NCI-H748 (cell line): ENCODE measurements around the gene RPRD1A.
"Not testable (repeated sequence)": the region's sequence is repeated elsewhere in the genome, so short reads cannot be mapped to it uniquely, and the experiment has no call there.

Source experiments
- DNase-seq: peaks from one replicate; lab custom pipeline; 2025; ENCODE audit not compliant: unreplicated experiment; lab: John Stamatoyannopoulos, UW

RPRD1A gene

DNA sequence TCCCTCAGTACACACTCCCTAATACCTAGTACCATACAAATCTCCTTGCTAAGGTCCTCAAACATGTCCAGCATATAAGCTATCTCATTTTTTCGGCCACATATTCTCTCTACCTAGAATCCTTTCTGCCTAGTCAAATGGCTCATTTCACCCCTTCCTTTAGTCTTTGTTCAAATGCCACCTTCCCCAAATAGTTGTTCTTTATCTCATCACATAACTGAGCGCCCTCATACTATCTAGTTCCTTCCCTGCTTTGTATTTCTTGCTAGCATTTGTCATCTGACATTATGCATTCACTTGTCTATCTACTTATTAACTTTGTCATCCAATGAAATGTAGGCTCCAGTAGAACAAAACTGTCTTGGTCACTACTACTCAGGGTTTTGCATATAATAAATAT lies 35.5 kb downstream of the RPRD1A start:
- no peak for DNase-seq

DNA sequence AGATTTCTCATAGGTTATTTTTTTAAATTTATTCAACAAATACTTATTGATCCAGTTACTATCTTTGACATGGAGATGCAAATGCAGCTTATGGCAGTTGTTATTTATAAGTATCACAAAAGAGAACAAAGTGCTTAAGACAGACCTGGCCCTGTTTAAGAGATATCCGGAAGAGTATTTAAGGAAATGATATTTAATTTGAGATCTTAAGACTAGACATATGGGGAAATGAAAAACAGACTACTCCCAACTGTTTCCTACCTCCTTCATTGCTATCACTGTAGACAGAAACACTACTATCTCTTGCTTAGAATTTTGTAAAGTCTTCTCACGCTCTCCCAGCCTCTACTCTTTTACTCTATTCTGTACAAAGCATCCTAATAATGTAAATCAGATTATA lies 36.0 kb downstream of the RPRD1A start:
- no peak for DNase-seq

DNA sequence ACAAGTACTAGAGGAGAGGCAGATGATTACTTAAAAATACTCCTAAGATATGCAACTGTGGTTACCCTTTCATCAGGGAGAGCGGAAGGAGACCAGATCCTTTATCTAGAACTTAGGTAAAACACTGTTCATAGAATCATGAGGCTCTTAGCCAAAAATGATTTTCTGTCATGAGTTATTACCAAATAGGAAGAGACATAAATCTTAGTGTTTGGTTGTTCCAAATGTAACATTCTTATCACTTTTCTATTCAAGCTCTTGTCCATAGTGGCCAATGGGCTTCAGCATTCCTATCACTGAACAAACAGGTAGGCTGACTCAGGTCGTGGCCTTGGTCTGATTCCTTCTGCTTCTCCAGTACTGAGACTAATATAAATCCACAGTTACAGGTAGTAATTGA lies 38.5 kb downstream of the RPRD1A start:
- no peak for DNase-seq

DNA sequence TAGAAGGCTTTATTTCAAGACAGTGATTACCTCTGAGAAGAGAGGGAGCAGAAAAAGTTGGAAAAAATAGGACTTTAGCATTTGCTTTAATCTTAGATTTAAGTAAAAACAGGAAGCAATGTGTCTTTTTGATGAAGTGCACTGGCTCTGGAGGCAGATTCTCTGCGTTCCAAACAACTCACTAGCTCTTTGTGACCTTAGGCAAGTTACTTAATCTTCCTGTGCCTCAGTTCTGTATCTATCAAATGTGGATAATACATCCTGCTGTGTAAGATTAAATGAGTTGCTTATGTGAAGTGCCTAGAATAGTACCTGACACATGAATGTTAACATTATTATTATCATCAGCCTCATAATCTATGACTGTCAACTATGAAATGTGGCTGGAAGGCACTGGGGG lies 42.3 kb downstream of the RPRD1A start:
- no peak for DNase-seq

DNA sequence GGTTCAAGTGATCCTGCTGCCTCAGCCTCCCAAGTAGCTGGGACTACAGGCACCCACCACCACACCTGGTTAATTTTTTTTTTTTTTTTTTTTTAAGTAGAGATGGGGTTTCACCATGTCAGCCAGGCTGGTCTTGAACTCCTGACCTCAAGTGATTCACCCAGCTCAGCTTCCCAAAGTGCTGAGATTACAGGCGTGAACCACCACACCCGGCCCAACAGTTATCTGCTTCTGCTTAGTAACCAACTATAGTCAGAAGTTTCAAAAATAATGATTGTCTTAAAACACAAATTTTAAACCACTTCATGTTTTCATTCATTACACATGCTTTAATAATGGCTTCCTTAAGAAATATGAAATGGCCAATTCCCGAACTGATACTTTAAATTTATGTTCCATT lies 43.1 kb downstream of the RPRD1A start:
- DNase-seq = not testable (repeated sequence)

DNA sequence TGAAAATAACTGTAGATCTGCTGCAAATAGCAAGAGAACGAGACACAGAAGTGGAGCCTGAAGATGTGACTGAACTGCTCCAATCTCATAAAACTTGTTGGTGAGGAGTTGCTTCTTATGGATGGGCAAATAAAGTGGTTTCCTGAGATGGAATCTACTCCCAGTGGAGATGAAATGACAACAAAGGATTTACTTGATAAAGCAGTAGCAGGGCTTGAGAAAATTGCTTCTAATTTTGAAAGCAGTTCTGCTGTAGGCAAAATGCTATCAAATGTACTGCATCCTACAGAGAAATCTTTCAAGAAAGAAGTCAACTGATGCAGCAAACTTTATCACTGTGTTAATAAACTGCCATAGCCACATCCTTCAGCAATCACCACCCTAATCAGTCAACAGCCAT lies 44.0 kb downstream of the RPRD1A start:
- no peak for DNase-seq

DNA sequence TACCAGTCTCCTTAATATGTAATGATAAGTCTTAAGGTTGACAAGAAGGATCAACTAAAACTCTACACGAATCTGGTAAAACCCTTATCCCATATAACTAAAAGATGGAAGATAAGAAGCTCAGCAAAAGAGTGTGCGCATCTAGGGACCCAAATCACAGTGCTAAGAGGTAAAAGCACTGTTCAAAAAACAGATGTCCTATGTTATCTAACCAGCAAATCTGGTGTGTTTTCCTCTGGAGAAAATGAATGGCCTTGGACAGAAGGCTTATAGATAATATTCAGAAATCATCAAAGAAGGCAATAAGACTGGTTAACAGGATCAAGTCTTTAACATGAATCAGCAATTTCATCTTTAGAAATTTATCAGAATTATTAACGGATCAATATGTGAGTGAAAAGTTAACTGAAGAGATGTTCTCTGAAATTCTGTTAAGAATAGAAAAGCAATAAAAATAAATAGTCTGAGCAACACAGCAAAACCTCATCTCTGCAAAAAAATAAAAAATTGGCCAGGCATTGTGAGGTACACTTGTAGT lies 47.1 kb downstream of the RPRD1A start:
- no peak for DNase-seq

DNA sequence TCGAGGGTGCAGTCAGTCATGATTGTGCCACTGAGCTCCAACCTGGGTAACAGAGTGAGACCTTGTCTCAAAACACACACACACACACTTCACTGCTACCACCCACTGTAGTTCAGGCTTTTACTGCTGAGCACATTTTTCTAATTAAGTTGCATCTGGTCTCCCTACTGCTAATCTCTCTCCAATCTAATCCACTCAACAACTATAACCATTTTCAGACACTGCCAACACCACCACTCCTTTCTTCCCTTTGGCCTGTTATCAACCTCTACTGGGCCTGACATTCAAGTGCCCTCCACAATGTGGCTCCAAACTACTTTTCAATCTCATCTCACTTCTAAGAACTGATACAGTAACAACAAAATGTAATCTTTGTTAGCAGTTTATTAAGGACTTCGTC lies 50.1 kb downstream of the RPRD1A start:
- DNase-seq = no peak

DNA sequence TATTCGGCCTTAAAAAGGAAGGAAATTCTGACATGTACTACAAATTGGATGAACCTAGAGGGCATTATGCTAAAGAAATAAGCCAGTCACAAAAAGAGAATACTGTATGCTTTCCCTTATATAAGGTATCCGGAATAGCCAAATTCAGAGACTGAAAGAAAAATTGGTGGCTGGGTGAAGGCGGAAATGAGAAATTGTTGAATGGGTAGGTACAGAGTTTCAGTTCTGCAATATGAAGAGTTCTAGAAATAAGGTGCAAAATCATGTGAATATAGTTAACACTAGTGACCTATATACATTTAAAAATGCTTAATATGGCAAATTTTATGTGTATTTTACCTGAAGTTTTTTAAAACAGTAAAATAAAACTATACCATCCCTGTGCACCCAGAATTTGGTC lies 51.7 kb downstream of the RPRD1A start:
- no peak for DNase-seq

DNA sequence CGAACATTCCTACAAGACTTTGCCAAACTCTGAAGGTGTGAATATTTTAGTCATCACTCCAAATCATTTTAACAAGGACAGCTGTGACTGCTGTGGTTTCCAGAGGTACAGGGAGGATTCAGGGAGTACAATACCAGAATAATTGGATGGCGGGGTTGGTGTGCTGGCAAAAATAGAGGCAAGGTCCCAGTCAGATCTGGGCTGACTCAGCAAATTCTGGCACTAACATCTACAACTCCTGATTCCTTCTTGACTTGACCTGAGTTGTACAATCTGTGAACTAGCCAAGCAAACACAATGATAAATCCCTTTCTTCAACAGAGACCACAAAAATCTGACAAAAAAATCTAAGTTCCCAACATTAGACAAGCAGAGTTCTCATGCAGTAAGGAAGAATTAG lies 54.5 kb downstream of the RPRD1A start:
- DNase-seq = no peak

DNA sequence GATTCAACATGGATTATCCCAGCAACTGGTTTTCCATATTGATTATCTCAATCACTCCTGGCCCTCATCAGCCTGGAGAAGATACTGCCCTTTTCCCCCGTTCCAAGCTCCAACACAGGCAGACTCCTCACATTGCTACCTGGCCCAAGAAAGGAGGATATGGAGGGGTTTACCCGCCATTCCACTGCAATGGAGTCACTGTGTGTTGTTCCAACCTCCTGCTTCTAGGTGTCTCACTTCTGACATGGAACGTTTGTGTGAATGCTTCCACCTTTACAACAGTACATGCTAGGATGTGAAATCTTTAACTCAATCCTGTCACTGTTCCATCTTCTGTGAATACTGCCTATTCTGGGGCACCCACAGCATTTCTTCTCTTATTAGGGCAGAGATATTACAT lies 58.1 kb downstream of the RPRD1A start:
- no peak for DNase-seq

DNA sequence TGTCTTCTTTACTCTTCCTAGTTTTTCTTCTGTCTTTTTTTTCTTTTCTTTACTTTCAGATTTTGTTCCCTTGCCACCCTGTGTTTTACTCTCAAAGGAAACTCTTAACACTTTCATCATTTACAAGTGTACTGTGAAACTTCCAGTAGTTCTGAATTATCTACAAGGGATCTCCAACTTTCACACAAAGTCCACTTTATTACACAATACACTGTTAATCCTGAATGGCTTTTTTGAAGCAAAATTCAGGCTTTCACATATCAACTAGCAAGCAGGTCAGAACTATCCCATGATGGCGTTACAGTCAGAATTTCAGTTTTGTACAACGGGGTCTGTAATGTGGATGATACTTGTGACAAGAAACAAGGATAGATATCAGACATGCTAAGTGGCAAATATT lies 60.4 kb downstream of the RPRD1A start:
- no peak for DNase-seq

DNA sequence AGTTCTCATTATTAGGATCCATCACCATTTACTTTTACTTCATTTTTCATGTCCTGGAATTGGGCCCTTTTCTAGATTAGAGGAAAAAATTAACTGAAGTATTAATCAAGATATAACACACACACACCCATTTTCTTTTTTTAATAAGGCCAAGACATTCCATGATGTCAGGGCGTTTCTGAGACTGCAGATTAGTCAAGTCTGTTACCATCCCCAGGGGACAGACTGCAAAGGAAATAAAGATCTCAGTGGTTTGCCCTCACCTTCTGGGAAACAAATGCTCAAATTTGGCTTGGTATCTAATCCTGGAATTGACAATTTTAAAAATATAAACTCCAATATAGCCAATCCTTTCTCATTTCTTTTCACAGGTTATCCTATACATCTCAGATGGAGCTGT lies 67.4 kb downstream of the RPRD1A start:
- DNase-seq = no peak

DNA sequence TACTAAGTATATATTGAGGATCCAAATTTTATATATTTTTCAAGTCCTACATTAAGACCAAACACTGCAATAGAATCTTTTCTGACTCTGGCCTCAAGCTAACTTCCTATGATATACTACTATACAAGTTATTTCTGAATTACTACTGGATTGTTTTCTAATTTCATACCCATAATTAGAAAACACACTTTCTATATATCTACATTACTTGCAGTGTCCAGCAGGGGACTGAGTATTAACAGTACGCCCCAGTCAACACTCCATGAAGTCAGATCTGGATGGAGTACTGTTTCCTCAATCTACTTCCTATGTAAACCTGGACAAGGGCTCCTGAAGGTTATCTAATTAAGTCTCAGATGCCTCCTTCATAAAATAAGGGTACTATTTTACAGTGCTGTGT lies 68.4 kb downstream of the RPRD1A start:
- peak; percentile 8 for DNase-seq

DNA sequence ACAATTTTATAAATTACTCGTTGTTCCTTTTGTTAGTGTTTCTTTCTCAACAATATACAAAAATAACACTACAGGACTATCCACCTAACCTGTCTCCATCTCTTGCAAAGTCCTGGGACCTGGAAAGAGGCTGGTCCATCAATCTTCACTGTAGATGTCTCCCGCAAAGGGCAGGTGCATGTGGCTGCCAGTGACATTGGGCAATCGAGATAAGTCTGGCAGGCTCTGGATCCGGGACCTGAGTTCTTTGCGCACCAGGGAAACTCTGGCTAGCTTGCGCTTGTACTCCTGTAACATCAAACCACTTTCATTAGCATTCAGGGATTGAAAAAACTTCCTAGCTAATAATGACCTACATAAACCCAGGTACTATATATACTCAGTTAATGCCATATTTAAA lies 74.3 kb downstream of the RPRD1A start:
- no peak for DNase-seq

DNA sequence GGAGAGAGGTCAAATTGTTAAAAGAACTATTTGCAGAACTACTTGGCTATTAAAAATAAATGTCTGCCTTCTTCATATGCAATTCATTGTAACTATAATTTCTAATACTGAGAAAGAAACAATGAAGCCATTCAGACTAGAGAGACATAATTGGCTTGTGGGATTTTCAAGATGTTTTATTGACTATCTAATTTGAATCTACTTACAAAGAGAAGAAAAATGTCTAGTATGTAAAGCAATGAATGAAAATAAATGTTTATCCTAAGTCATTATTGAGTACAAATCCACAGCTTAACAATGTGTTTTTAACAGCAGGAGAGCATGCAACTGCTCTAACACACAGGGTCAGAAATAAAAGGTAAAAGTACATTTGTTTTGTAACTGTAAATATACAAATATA lies 75.7 kb downstream of the RPRD1A start:
- no peak for DNase-seq

DNA sequence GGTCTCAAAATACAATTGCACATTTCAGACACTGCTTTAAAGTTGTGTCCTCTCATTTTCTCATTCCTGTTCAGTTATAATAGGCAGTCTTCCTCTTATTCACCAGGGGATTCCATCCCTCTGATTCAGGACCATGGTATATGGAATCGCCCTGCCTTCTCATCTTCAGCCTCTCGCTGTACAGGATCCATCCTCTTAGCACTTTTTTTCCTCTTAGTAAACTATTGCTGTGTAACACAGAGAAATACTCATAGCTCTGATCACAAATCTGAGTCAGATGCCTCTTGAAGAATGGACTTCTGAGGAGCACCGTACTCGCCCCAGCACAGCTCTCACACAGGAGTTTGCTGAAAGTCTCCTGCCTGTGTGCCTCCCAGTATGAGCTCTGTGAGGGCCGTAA lies 83.5 kb downstream of the RPRD1A start:
- no peak for DNase-seq

DNA sequence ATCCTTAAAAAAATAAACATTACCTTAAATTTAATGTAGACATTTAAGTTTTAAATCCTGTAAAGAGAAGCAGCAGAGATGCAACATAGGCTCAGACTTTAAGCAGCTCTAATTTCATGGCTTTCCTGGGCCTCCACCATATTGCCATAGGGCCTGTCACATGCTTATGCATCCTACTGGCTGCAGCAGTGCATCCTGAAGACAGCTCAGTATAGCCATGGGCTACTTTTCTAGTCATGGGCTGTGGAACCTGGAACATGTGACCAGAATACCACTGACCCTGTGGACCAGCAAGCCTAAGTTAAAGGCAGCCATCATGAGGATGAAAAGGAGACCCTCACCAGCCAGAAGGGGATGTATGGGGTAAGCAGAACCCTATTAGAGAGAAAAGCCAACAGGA lies 84.2 kb downstream of the RPRD1A start:
- DNase-seq = no peak

DNA sequence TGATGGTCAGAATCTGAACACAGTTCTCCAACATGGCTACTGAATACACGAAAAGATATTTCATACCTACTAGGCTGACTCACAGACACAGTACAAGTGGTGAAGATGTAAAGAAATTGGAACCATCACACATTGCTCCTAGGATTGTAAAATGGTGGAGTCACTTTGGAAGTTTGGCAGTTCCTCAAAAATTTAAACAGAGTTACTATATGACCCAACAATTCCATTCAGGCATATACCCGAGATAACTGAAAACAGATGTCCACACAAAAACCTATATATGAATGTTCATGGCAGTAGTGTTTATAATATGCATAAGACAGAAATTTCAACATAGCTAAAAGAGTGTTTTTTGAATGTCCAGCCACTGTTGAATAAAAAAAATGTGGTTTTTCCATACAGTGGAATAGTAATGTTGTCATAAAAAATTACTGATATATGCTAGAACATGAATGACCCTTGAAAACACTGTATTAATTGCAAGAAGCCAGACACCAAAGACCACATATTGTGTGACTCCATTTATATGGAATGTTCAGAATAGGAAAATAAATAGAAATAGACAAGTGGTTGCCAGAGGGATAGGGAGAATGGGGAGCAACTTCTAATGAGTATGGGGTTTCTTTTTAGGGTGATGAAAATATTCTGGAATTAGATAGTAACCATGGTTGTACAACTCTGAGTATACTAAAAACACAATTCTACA lies 84.8 kb downstream of the RPRD1A start:
- DNase-seq = no peak

DNA sequence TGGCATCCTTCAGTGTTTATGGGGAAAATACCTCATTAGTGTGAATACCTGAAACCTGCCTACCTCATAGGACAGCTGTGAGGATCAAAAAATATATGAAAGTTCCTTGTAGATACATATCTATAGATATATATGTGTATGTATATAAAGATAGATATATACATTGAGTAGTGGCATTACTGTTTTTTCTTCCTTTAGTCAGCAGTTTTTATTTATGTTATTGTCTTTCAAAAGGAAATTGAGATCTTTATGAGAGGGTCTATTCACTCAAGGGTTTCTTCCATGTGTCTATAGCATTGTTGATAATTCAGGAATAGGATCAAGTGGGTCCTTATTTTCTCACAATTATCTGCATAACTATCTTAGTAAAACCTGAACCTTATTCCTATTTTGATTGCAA lies 88.2 kb downstream of the RPRD1A start:
- no peak for DNase-seq

DNA sequence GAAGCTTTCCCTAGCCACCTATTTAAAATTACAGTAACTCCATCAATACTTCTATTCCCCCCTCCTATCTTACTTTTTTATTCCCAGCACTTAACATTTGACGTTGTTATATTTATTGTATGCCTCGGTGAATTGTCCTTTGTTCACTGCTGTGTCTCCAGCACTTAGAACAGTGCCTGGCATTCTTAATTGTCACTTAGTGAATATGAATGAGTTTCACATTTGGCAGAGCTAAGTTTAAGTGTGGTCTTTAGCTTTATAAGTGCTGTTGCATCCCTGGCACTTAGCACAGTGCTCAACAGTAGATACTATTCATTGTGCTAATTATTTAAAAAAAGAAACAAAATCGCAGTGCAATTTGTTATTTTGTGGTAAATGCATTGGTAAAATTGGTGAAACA lies 93.2 kb downstream of the RPRD1A start:
- DNase-seq = no peak

DNA sequence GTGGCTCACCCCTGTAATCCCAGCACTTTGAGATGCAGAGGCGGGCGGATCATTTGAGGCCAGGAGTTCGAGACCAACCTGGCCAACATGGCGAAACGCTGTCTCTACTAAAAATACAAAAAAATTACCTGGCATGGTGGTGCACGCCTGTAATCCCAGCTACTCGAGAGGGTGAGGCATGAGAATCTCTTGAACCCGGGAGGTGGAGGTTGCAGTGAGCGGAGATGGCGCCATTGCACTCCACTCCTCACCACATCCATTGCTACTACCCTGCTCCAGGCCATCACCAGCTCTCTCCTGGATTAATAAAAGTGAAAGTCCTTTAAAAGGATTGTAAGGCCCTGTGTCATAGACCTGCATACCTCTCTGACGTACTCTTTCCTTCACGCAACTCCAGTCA lies 93.7 kb downstream of the RPRD1A start:
- no peak for DNase-seq
